Measurements from ENCODE around the gene WDR75.
A peak's percentile ranks its signal among the peaks of the same experiment; 100 is the strongest.

Gene WDR75

DNA sequence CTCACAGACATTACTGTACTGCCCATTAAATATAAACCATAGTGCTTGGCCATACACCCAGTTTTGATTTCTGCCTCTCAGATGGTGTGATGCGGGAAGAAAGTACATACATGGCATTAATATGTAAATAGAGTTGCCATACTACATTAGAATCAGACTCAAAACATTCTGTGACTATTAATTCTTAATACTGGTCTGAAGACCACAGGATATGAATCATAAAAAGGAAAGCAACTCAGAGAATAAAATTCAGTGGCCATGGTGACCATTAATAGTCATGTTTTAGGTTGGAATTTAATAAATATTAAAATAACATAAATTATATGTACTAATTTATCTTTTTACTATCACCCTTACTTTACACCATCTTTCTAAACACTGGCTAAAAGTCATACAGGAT lies 33.0 kb upstream of the WDR75 start:
- TF ChIP-seq, protein P1, sequence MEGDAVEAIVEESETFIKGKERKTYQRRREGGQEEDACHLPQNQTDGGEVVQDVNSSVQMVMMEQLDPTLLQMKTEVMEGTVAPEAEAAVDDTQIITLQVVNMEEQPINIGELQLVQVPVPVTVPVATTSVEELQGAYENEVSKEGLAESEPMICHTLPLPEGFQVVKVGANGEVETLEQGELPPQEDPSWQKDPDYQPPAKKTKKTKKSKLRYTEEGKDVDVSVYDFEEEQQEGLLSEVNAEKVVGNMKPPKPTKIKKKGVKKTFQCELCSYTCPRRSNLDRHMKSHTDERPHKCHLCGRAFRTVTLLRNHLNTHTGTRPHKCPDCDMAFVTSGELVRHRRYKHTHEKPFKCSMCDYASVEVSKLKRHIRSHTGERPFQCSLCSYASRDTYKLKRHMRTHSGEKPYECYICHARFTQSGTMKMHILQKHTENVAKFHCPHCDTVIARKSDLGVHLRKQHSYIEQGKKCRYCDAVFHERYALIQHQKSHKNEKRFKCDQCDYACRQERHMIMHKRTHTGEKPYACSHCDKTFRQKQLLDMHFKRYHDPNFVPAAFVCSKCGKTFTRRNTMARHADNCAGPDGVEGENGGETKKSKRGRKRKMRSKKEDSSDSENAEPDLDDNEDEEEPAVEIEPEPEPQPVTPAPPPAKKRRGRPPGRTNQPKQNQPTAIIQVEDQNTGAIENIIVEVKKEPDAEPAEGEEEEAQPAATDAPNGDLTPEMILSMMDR (IDR thresholded peaks at IDR 0.05; ENCODE audit: extremely low read depth, missing control alignments) = no peak
- no peak for DNase-seq (ENCODE audit: low spot score)

DNA sequence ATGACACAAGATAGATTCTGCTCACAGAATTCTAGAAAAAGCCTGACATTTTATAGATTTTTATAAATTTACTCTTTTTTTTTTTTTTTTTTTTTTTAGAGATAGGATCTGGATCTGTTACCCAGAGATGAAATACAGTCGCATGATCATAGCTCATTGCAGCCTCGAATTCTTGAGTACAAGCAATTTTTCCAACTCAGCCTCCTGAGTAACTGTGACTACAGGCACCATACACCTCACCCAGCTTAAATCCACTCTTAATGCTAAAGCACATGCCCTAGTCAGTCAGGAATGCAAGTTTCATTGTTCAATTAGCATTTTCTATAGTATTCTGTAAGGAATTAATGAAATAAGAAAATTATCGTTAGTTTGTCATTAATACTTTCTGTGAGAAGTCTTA lies 32.1 kb upstream of the WDR75 start:
- TF ChIP-seq, protein P1 (IDR thresholded peaks at IDR 0.05; ENCODE audit: extremely low read depth, missing control alignments) = no peak
- DNase-seq (ENCODE audit: low spot score) = no peak

DNA sequence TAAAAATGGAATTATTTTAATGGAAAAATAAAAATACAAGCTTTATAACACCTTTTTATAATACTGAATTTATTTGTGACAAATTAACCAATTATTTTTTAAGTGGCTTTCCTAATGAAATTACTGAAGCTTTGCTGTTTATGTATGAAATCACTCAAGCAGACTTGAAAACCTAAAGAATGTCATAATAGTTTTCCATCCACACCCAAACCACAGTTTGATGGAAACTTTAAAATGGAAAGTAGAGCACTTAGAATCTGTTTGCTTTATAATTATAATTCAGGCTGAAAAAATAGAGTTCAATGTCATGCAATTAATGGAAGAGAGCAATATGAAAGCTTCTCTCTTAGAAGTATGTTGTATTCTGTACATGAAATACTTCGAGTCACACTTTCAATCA lies 31.6 kb upstream of the WDR75 start:
- DNase-seq (ENCODE audit: low spot score) = no peak
- TF ChIP-seq, protein P1 (IDR thresholded peaks at IDR 0.05; ENCODE audit: extremely low read depth, missing control alignments) = no peak

DNA sequence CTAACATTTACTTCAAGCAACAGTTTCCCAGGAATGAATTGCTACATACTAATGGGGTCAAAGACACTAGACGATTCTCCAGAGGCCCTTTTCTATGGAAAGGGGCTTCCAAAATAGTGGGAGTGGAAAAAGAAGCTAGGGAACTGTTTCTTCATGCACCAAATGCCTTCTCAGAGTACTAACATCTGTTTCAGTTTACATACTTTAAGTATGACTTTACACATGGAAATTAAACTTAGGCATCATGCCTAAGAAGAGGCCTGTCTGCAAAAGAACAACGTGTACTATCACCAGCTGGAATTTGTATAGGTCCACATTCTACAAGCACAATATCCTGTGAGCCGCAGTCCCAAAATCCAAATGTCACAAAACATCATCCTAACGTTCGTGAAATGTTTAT lies 29.4 kb upstream of the WDR75 start:
- TF ChIP-seq, protein P1 (IDR thresholded peaks at IDR 0.05; ENCODE audit: extremely low read depth, missing control alignments) = no peak
- no peak for DNase-seq (ENCODE audit: low spot score)

GRCh38 chr2:189412330-189412953 lies 28.8 kb upstream of the WDR75 start:
- peak; percentile 36 for DNase-seq (ENCODE audit: low spot score)

GRCh38 chr2:189413249-189413648 lies 28.0 kb upstream of the WDR75 start:
- TF ChIP-seq, protein P1 (IDR thresholded peaks at IDR 0.05; ENCODE audit: extremely low read depth, missing control alignments) = no peak
- no peak for DNase-seq (ENCODE audit: low spot score)

More at GRCh38 chr2:189412330-189412953, 28.8 kb upstream of the WDR75 start:
- TF ChIP-seq, protein P1 (IDR thresholded peaks at IDR 0.05; ENCODE audit: extremely low read depth, missing control alignments) = peak; percentile 58

DNA sequence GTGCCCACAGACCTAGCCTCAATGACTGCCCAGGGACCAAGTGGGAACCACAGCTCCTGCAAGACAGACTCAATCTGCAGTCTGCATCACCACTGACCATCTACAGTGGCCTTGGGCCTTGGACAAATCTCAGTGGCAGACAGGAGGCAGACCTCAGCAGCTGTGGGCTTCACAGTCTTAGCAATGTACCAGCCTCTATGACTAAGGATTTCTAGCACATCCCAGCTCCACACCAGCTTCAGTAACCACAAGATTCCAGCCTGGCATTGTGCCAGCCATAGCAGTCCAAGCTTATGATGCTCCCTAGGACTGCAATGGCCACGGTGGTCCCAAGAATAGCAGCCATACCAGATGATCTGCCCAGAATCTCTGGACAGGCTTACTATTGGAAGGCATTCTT lies 19.6 kb upstream of the WDR75 start:
- TF ChIP-seq, protein P1 (IDR thresholded peaks at IDR 0.05; ENCODE audit: extremely low read depth, missing control alignments) = no peak
- no peak for DNase-seq (ENCODE audit: low spot score)
